B cell (primary cell): ENCODE measurements around the gene CTRB1.

Experiments
- EZH2 ChIP-seq: IDR thresholded peaks from 2 replicates; pipeline ENCODE4 v1.6.1; 2012; ENCODE audit warnings: borderline replicate concordance, low read depth, mild to moderate bottlenecking, moderate library complexity, low read length; ENCODE audit not compliant: insufficient read depth, poor library complexity, severe bottlenecking
- TF ChIP-seq, protein P1 (sequence below): fragments of 200-600 bp; IDR thresholded peaks from one replicate; pipeline ENCODE4 v1.8.0; 2022; ENCODE audit warnings: antibody characterized with exemption, mild to moderate bottlenecking

DNA sequence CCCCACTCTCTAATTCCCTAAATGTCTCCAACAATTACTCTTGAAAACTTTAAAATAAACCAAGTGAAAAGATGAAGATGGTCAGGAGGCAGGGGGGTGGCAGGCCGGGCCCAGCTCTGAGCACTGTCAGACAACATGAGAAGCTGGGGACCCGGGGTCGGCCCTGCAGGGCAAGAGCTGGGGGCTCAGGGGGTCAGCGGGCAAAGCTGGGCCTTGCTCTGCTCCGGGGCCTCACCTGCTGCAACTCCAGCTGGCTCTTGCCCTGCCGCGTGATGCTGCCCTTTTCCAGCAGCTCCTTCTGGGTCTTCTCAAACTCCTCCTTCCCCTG is 14.8 kb downstream of the CTRB1 start:
- TF ChIP-seq, protein P1, sequence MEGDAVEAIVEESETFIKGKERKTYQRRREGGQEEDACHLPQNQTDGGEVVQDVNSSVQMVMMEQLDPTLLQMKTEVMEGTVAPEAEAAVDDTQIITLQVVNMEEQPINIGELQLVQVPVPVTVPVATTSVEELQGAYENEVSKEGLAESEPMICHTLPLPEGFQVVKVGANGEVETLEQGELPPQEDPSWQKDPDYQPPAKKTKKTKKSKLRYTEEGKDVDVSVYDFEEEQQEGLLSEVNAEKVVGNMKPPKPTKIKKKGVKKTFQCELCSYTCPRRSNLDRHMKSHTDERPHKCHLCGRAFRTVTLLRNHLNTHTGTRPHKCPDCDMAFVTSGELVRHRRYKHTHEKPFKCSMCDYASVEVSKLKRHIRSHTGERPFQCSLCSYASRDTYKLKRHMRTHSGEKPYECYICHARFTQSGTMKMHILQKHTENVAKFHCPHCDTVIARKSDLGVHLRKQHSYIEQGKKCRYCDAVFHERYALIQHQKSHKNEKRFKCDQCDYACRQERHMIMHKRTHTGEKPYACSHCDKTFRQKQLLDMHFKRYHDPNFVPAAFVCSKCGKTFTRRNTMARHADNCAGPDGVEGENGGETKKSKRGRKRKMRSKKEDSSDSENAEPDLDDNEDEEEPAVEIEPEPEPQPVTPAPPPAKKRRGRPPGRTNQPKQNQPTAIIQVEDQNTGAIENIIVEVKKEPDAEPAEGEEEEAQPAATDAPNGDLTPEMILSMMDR = no peak
- TF ChIP-seq EZH2 = no peak
